ENCODE measurements around the gene MYCL.
A peak's percentile ranks its signal among the peaks of the same experiment; 100 is the strongest.

Gene MYCL

GRCh38 chr1:39845569-39846566 is 55.8 kb downstream of the MYCL start:
- TF ChIP-seq, protein P1, sequence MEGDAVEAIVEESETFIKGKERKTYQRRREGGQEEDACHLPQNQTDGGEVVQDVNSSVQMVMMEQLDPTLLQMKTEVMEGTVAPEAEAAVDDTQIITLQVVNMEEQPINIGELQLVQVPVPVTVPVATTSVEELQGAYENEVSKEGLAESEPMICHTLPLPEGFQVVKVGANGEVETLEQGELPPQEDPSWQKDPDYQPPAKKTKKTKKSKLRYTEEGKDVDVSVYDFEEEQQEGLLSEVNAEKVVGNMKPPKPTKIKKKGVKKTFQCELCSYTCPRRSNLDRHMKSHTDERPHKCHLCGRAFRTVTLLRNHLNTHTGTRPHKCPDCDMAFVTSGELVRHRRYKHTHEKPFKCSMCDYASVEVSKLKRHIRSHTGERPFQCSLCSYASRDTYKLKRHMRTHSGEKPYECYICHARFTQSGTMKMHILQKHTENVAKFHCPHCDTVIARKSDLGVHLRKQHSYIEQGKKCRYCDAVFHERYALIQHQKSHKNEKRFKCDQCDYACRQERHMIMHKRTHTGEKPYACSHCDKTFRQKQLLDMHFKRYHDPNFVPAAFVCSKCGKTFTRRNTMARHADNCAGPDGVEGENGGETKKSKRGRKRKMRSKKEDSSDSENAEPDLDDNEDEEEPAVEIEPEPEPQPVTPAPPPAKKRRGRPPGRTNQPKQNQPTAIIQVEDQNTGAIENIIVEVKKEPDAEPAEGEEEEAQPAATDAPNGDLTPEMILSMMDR (IDR thresholded peaks at IDR 0.05; ENCODE audit: low read depth, low read length, missing control alignments), result no peak
- H3K4me3 ChIP-seq (replicated peaks; ENCODE audit: low read depth, low read length), result no peak overlapping the region
- DNase-seq (ENCODE audit: extremely low read depth, low read depth), result peak; percentile 70

All from HFF-Myc (cell line).